H1 (cell line): ENCODE data around the gene SORBS1. TPM values are rescaled to one million over a fixed set of nuclear protein-coding genes. Genes with fewer than 3 reads are reported as not detected.

ENCODE experiments used
- CTCF ChIA-PET: fragments of 300-600 bp; sonication (Branson Sonifier 250); formaldehyde crosslinking; loops from one replicate; lab custom pipeline; 2021; ENCODE audit not compliant: partially characterized antibody; lab: Charles Lee
- POLR2A ChIA-PET: fragments of 300-600 bp; sonication (Branson Sonifier 250); formaldehyde crosslinking; loops from one replicate; lab custom pipeline; 2021; ENCODE audit warnings: inconsistent platforms; ENCODE audit not compliant: partially characterized antibody; lab: Charles Lee
- DNase-seq, 2 experiments: peaks; one replicate each; pipeline versions ENCODE4 v3.0.0 to v3.0.0-alpha.2; 2010 to 2022; ENCODE audit warnings: low spot score in 2 of 2, low read depth in 1 of 2, mixed read lengths in 1 of 2
- FAIRE-seq: peaks from 2 replicates; lab custom pipeline; 2011; peaks lifted over from hg19 to GRCh38; lab: Jason Lieb, UNC
- H2AFZ ChIP-seq: 2 replicates; pipeline ENCODE4 v1.8.1; 2012; ENCODE audit warnings: low read length, inconsistent platforms
- H2AK5ac ChIP-seq: 2 replicates; pipeline ENCODE4 v1.6.1; 2013; ENCODE audit warnings: low read depth, low read length
- H2BK120ac ChIP-seq: replicated peaks from 2 replicates; pipeline ENCODE3; 2013; ENCODE audit warnings: low read depth, low read length, inconsistent platforms
- H2BK12ac ChIP-seq: 2 replicates; pipeline ENCODE4 v1.6.1; 2013; ENCODE audit warnings: low read depth, low read length
- H2BK15ac ChIP-seq: 2 replicates; pipeline ENCODE4 v1.6.1; 2013; ENCODE audit warnings: low read length
- H2BK20ac ChIP-seq: 2 replicates; pipeline ENCODE4 v1.6.1; 2013; ENCODE audit warnings: low read length
- H2BK5ac ChIP-seq: 2 replicates; pipeline ENCODE4 v1.6.1; 2013; ENCODE audit warnings: low read depth, low read length
- H3K14ac ChIP-seq: 2 replicates; pipeline ENCODE4 v1.6.1; 2013; ENCODE audit warnings: inconsistent platforms; ENCODE audit not compliant: insufficient read length
- H3K18ac ChIP-seq: 2 replicates; pipeline ENCODE4 v1.6.1; 2013; ENCODE audit warnings: low read length; ENCODE audit errors: extremely low read depth
- H3K23ac ChIP-seq: 2 replicates; pipeline ENCODE4 v1.6.1; 2013; ENCODE audit warnings: inconsistent platforms; ENCODE audit not compliant: insufficient read length
- H3K23me2 ChIP-seq: 2 replicates; pipeline ENCODE4 v1.6.1; 2013; ENCODE audit warnings: low read depth, low read length
- H3K27ac ChIP-seq: 2 replicates; pipeline ENCODE4 v1.6.1; 2011; ENCODE audit warnings: low read depth, low read length, inconsistent platforms
- H3K27me3 ChIP-seq, 4 experiments: replicated peaks in 1 of 4; 1 replicate in 1 of 4; 2 replicates in 3 of 4; pipeline versions ENCODE4 v1.6.1 to v1.8.1; 2011 to 2013; ENCODE audit warnings: low read length in 3 of 4, mild to moderate bottlenecking in 3 of 4, inconsistent platforms in 2 of 4, mixed read lengths in 2 of 4, moderate library complexity in 1 of 4; ENCODE audit not compliant: control insufficient read depth in 3 of 4, insufficient read depth in 3 of 4; ENCODE audit errors: extremely low read depth in 1 of 4
- H3K36me3 ChIP-seq, 4 experiments: 2 replicates each; pipeline versions ENCODE4 v1.6.1 to v1.8.1; 2011 to 2013; ENCODE audit warnings: mild to moderate bottlenecking in 4 of 4, low read length in 3 of 4, moderate library complexity in 2 of 4, control low read depth in 1 of 4, inconsistent platforms in 1 of 4; ENCODE audit not compliant: insufficient read depth in 4 of 4, control insufficient read depth in 2 of 4
- H3K4ac ChIP-seq: replicated peaks from 2 replicates; pipeline ENCODE3; 2013; ENCODE audit warnings: low read length, low read depth, mixed read lengths, inconsistent platforms; ENCODE audit not compliant: insufficient read length
- H3K4me1 ChIP-seq, 4 experiments: replicated peaks in 1 of 4; 1 replicate in 1 of 4; 2 replicates in 3 of 4; pipeline versions ENCODE4 v1.6.1 to v1.8.1; 2011 to 2013; ENCODE audit warnings: low read length in 3 of 4, inconsistent platforms in 2 of 4, mixed read lengths in 1 of 4; ENCODE audit not compliant: insufficient read depth in 4 of 4, control insufficient read depth in 3 of 4
- H3K4me2 ChIP-seq, 2 experiments: 2 replicates each; pipeline versions ENCODE4 v1.6.1 to v1.8.1; 2011 to 2013; ENCODE audit warnings: low read depth in 2 of 2, low read length in 2 of 2, control low read depth in 1 of 2, inconsistent platforms in 1 of 2, mild to moderate bottlenecking in 1 of 2; ENCODE audit not compliant: insufficient read depth in 1 of 2
- H3K4me3 ChIP-seq, 4 experiments: fragments of 200-600, 300-600 bp in 1 of 4; sonication (generic), shearing (Covaris generic), sonication (Bioruptor Twin) in 1 of 4; 2 replicates each; pipeline versions ENCODE4 v1.5.1 to v1.8.1; 2011 to 2016; ENCODE audit warnings: low read length in 4 of 4, low read depth in 3 of 4, control low read depth in 2 of 4, inconsistent platforms in 2 of 4, mild to moderate bottlenecking in 2 of 4, mixed read lengths in 1 of 4, moderate library complexity in 1 of 4; ENCODE audit not compliant: insufficient read depth in 2 of 4; ENCODE audit errors: extremely low read depth in 1 of 4
- H3K56ac ChIP-seq: replicated peaks from 2 replicates; pipeline ENCODE3; 2013; ENCODE audit warnings: low read depth, mild to moderate bottlenecking, mixed read lengths, low read length, inconsistent platforms; ENCODE audit not compliant: insufficient read length
- H3K79me1 ChIP-seq: 2 replicates; pipeline ENCODE4 v1.6.1; 2013; ENCODE audit warnings: low read depth, low read length, control low read depth
- H3K79me2 ChIP-seq, 2 experiments: 2 replicates each; pipeline versions ENCODE4 v1.6.1 to v1.8.1; 2012 to 2013; ENCODE audit warnings: low read length in 2 of 2, mild to moderate bottlenecking in 2 of 2, inconsistent platforms in 1 of 2; ENCODE audit not compliant: insufficient read depth in 2 of 2, control insufficient read depth in 1 of 2
- H3K9ac ChIP-seq, 4 experiments: replicated peaks in 1 of 4; 1 replicate in 1 of 4; 2 replicates in 3 of 4; pipeline versions ENCODE4 v1.6.1 to v1.8.1; 2011 to 2013; ENCODE audit warnings: low read depth in 3 of 4, low read length in 3 of 4, control low read depth in 2 of 4, mild to moderate bottlenecking in 2 of 4, moderate library complexity in 2 of 4, inconsistent platforms in 1 of 4; ENCODE audit errors: extremely low read depth in 1 of 4
- H3K9me3 ChIP-seq, 2 experiments: 2 replicates each; pipeline versions ENCODE4 v1.6.1 to v1.8.1; 2012 to 2013; ENCODE audit warnings: mild to moderate bottlenecking in 2 of 2, moderate library complexity in 2 of 2, control low read depth in 1 of 2, inconsistent platforms in 1 of 2, low read depth in 1 of 2, low read length in 1 of 2, mixed read lengths in 1 of 2; ENCODE audit not compliant: insufficient read depth in 2 of 2
- H4K20me1 ChIP-seq, 2 experiments: replicated peaks in 1 of 2; 2 replicates each; pipeline versions ENCODE3 to v1.8.1; 2011 to 2013; ENCODE audit warnings: inconsistent platforms in 2 of 2, low read length in 2 of 2, mild to moderate bottlenecking in 1 of 2; ENCODE audit not compliant: insufficient read depth in 2 of 2, control insufficient read depth in 1 of 2
- H4K5ac ChIP-seq: 2 replicates; pipeline ENCODE4 v1.6.1; 2013; ENCODE audit warnings: low read length, low read depth, mixed read lengths, inconsistent platforms; ENCODE audit not compliant: insufficient read length
- H4K8ac ChIP-seq: 2 replicates; pipeline ENCODE4 v1.8.0; 2013; ENCODE audit warnings: mild to moderate bottlenecking, moderate library complexity, low read length, inconsistent platforms; ENCODE audit not compliant: insufficient read depth; ENCODE audit errors: extremely low read depth
- H4K91ac ChIP-seq: replicated peaks from 2 replicates; pipeline ENCODE3; 2013; ENCODE audit warnings: low read length, mixed read lengths, inconsistent platforms; ENCODE audit not compliant: insufficient read length
- BCL11A ChIP-seq, 2 experiments: IDR thresholded peaks; one replicate each; pipeline ENCODE4 v1.6.1; 2011; ENCODE audit warnings: low read depth in 2 of 2, low read length in 2 of 2, mild to moderate bottlenecking in 2 of 2
- CBX5 ChIP-seq: fragments of 300-800, 300-1000 bp; sonication (generic); IDR thresholded peaks from 2 replicates; pipeline ENCODE4 v1.7.1; 2016; ENCODE audit warnings: antibody characterized with exemption, low read length, low read depth
- POLR2AphosphoS5 ChIP-seq: IDR thresholded peaks from 2 replicates; pipeline ENCODE4 v1.6.1; 2011; ENCODE audit warnings: low read depth, low read length
- RXRA ChIP-seq: IDR thresholded peaks from 2 replicates; pipeline ENCODE4 v1.6.1; 2011; ENCODE audit warnings: low read depth, mild to moderate bottlenecking, low read length, moderate library complexity; ENCODE audit not compliant: insufficient read depth
- WGBS, 2 experiments: shearing (Covaris generic) in 1 of 2; methylation state at CpG; one replicate each; pipeline versions ENCODE4 v1.1.6 to v1.1.7; 2013 to 2015; ENCODE audit warnings: low lambda C conversion rate in 2 of 2, mixed read lengths in 2 of 2, inconsistent platforms in 1 of 2, low coverage in 1 of 2, missing lambda C conversion rate in 1 of 2; ENCODE audit not compliant: insufficient replicate concordance in 2 of 2, insufficient coverage in 1 of 2, insufficient read length in 1 of 2; ENCODE audit errors: extremely low coverage in 1 of 2, missing lambda C conversion rate in 1 of 2; 5-methylcytosine and 5-hydroxymethylcytosine counted together
- polyA plus RNA-seq, 7 experiments: library from polyadenylated mRNA; depleted of rRNA in 3 of 7; stranded (reverse) in 5 of 7; unstranded in 2 of 7; fragments of >200 nt in 5 of 7; fragments of 200-250 nt in 2 of 7; gene quantifications; 1 replicate in 5 of 7; 2 replicates in 1 of 7; 4 replicates in 1 of 7; pipeline versions ENCODE4 v1.2.1 to v1.2.3, GENCODE V29; 2011 to 2013; ENCODE audit warnings: missing spikeins in 2 of 7, mixed read lengths in 2 of 7
- total RNA-seq: library from RNA; stranded (reverse); fragmentation: NEBNext Ultra II Directional; extraction: Animal tissue kit (Norgen Biotek cat#: 25700); gene quantifications from 2 replicates; pipeline ENCODE4 v1.2.1, GENCODE V29; 2021
- TF ChIP-seq, protein P1 (sequence below): IDR thresholded peaks from 2 replicates; pipeline ENCODE4 v1.6.1; 2012; ENCODE audit warnings: inconsistent platforms

SORBS1 gene
- total and polyA plus RNA-seq, 2 of the 8 experiments (the other 6 are each of a cell fraction or from before 2014, with no cell fraction given): 16.0 to 35.0 TPM

DNA sequence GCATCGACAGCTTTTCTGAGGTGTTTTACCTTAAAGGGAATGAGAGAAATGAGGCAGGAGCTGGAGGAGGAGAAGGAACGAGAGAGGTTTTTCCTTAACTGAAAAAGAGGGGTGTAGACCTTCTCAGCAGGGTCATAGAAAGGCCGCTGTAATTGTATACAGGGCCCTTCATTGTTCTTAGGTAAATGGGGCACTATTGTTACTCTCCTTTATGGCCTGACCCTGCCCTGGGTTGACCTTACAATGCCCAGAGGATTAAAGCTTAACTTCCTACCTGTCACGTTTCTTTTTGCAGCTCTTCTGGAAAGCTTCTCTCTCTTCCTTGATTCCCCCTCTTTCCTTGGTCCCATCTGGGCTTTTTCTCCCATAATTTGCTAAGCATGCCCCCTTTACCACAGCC, 256.7 kb downstream of the SORBS1 start:
- Histone ChIP-seq H2AFZ (no peak overlapping the region), H3K27ac (no peak overlapping the region), H3K56ac (no peak overlapping the region), H3K4me1 (peaks cover 0 to 10% (median 2%) of the 10 kb centered on the region in 4 experiments; a peak in 4 of 7 replicates), H3K18ac (no peak overlapping the region), H3K4me3 (no peak overlapping the region), H3K36me3 (no peaks in the 10 kb centered on the region), H2AK5ac (no peak overlapping the region), H3K23me2 (no peaks in the 10 kb centered on the region; the same call in 1 of the 2 replicates), H3K4me2 (peak overlapping the region in 1 of 2 experiments; percentile 29; a peak in 1 of 4 replicates), H4K20me1 (no peaks in the 10 kb centered on the region), H2BK5ac (no peak overlapping the region), H3K9ac (no peak overlapping the region), H4K91ac (no peak overlapping the region), H2BK120ac (no peak overlapping the region), H3K27me3 (peaks cover 0 to 3% (median 0%) of the 10 kb centered on the region in 4 experiments; a peak in 1 of 7 replicates), H2BK20ac (no peak overlapping the region), H3K9me3 (no peaks in the 10 kb centered on the region), H2BK12ac (no peak overlapping the region), H4K8ac (no peak overlapping the region), H2BK15ac (no peak overlapping the region), H4K5ac (no peak overlapping the region), H3K79me2 (no peaks in the 10 kb centered on the region), H3K79me1 (no peaks in the 10 kb centered on the region), H3K4ac (no peak overlapping the region), H3K14ac (no peak overlapping the region), H3K23ac (no peak overlapping the region)
- 42% methylated on average over 4 of the region's 4 CpGs; no CpG with 5 or more reads in 1 of the 2 experiments for WGBS, 2 experiments
- DNase-seq: no peak
- POLR2A ChIA-PET: no interaction called here
- CTCF ChIA-PET: interaction anchor here (1.2 to 2.0 kb wide), 2 partner anchors 59 to 61 kb away, joined by 5 to 6 read pairs; no protein-coding TSS in a partner anchor
- TF ChIP-seq POLR2AphosphoS5 (peak; percentile 65; the same call in 1 of the 2 replicates), BCL11A (IDR thresholded peaks at IDR 0.05; ENCODE audit: low read depth in 2 of 2, low read length in 2 of 2) (no peak), CBX5 (no peak), RXRA (peak; percentile 96)
- TF ChIP-seq, protein P1, sequence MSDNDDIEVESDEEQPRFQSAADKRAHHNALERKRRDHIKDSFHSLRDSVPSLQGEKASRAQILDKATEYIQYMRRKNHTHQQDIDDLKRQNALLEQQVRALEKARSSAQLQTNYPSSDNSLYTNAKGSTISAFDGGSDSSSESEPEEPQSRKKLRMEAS: no peak
- FAIRE-seq: no peak
